NOMO-1 treated with dmso at 0.1 percent for 144 hours (cell line): ENCODE data around the gene HOXB3.
"Not testable (repeated sequence)": the region's sequence is repeated elsewhere in the genome, so short reads cannot be mapped to it uniquely, and the experiment has no call there.

ENCODE experiments used
- DNase-seq: peaks from one replicate; lab custom pipeline; 2025; ENCODE audit not compliant: unreplicated experiment; lab: John Stamatoyannopoulos, UW

HOXB3 gene

DNA sequence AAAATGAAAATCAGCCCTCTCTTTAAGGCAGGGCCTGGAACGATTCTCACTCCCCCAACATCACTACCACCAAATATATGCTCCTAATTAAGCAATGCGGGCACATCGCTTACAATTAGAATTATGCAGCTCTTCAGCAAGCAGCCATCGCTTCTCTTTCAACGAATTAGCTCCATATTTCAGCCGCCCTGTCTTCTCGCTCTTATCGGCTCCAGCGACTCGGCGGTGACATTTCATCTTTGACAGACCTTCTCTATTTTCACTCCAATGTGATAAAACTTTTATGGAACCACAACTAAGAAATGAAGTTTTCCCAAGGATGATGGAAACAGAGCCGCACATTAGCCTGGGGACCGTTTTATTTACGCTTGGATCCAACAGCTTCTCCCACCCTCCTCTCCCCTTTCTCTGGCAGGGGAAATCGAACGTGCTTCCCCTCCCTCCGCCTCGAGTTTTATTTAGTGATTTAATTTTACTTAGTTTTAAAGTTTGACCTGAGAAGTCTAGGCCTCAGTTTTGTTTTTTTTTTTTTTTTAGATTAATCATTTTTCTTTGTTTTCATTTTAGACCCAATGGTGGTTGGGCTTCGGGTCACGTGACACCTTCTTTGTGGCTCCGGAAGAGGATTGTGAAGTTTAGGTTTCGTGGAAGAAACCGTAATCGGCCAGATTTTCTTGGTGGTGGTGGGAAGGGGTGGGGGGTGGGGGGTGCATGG lies 42.1 kb downstream of the HOXB3 start:
- no peak for DNase-seq

GRCh38 chr17:48546924-48547807 lies 42.9 kb downstream of the HOXB3 start:
- no peak for DNase-seq

- DNase-seq: no peak
These were observed 43.7 kb downstream of the HOXB3 start for GRCh38 chr17:48546137-48546923.

- no peak for DNase-seq
These were observed 44.5 kb downstream of the HOXB3 start for GRCh38 chr17:48545539-48545938.

DNA sequence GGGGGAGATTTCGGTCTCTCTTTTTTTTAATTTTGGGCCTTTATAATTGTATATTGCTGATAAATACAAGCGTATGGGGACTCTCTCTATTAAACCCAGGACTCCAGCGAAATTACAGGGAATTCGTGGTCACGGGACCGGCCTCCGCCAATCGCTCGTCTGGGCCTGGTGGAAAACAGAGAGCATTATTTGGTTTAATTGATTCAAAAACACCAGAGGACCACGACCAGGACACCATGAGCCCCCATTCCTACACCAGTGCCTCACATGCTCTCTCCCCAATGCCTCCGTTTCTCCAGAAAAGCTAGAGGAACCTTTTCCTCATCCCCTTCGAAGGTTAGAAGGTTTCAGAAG lies 45.0 kb downstream of the HOXB3 start, which contains the start of gene HOXB2:
TSS of gene HOXB2 (minus strand) at position 88 of the 354 bp plus-strand sequence. CDS start 198 bp downstream, outside the sequence.
- no peak for DNase-seq

- no peak for DNase-seq
These were observed 45.6 kb downstream of the HOXB3 start for GRCh38 chr17:48544349-48545021.

- DNase-seq: no peak
These were observed 46.1 kb downstream of the HOXB3 start for GRCh38 chr17:48543854-48544348.

DNA sequence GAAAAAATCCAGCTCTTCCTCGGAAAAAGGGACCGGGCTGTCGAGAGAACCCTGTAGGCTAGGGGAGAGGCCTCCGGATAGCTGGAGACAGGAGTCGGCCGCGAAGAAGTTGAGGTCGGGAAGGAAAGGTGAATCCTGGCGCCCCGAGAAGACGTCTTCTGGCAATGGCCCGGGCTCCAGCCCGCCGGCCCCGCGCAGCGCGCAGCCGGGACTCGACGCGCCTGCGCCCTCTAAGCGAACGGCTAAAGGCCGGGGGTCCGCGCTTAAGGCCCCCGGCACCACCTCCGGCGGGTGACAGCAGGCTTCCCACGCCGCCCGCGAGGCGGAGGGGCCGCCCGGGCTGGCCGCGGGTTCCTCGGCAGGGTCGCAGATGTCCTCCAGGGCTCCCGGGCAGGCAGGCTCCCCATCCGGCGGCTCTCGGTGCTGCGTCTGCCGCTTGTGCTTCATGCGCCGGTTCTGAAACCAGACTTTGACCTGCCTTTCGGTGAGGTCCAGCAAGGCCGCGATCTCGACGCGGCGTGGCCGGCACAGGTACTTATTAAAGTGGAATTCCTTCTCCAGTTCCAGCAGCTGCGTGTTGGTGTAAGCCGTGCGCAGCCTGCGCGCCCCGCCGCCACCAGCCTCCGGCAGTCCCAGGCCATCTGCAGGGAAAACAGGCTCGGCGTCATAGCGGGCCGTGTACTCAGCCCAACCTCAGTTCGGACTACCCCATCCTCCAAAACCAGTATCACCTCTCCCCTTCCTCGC lies 46.8 kb downstream of the HOXB3 start:
- no peak for DNase-seq

DNA sequence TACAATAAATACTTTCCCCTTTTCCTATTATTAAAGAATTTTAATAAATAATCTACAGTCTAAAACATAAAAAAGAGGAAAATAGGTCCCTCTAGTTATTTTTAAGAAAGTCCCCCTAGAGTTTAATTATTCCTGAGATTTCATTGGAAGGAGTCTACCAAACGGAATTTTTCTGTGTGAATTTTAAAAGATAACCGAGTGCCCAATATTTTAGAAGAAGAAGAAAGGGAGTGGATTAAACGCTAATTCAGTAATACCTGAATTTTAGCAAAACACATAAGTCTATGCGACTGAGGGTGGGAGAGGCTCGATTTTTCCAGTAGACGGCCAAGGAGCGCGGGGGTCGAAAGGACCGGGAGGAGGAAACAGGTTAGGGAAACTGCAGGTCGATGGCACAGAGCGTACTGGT lies 47.3 kb downstream of the HOXB3 start:
- no peak for DNase-seq

DNA sequence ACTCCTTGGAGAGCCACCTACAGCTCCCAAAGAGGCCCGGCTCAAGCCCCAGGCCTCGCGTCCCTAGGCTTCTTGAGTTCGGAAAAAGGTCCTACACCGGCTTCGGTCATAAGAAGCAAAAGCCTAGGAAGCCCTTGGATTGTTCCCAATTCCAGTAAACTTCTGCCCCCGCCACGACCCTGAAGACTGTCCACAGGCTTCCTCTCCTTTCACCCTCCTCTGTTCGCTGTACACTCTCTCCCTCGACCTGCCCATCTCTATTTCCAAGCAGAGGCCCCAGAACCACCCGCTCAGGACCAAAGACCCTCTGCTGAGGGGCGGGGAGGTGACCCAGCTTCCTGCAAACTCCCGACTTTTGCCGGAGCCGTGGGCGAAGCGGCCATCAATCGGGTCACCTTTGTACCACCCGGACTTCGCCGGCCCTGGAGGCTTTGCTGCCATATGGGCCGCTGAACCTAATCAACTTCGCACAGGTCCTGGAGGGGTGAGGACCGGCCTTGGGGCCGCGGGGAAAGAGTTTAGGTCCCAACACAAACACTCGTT lies 47.9 kb downstream of the HOXB3 start:
- DNase-seq: no peak

- DNase-seq: no peak
These were observed 48.4 kb downstream of the HOXB3 start for GRCh38 chr17:48541577-48542113.

DNA sequence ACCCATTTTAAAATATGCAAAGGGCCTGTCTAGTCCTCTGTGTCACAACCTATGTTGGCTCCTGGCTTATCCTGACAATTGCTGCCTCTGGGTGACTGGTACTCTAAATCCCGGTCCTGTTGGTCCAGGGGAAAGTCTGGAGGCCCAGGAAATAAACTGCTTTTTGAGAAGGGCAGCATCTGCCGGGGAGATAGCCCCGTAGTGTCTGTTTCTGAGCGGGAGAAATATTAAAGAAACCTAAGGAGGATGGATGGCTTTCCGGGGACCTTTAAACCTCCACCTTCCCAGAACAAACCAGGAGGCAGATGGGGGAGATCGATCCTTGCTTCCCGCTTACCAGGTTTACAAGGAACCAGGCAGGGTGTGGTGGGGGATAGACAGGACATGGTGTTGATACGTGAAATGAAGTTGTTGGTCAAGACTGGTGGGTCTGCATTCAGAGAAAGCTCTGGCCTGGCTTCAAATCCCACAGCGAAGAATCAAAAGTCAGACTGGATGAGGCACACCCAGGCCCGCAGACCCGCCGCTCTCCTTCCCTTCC lies 48.9 kb downstream of the HOXB3 start:
- no peak for DNase-seq

GRCh38 chr17:48540213-48540612 lies 49.8 kb downstream of the HOXB3 start:
- DNase-seq: no peak

- no peak for DNase-seq
These were observed 50.9 kb downstream of the HOXB3 start for GRCh38 chr17:48539177-48539576.

DNA sequence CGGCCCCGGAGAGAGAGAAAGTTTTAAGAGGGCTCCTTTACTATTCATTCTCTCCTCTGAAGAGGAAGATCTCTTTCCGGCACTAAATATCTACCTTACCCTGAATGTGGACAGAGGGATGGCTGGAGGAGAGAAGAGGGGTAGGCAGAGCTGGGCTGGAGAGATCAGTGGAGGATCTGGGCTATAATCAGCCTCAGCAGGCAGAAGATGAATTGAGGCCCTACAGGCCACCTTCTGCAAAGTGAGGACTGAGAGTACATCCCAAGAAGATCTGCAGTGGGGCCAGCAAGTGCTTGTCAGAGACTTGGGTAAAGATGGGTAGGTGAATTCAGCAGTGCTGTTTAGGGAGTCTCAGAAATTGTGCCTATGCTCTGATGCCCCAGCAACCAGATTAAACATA lies 52.7 kb downstream of the HOXB3 start:
- no peak for DNase-seq

DNA sequence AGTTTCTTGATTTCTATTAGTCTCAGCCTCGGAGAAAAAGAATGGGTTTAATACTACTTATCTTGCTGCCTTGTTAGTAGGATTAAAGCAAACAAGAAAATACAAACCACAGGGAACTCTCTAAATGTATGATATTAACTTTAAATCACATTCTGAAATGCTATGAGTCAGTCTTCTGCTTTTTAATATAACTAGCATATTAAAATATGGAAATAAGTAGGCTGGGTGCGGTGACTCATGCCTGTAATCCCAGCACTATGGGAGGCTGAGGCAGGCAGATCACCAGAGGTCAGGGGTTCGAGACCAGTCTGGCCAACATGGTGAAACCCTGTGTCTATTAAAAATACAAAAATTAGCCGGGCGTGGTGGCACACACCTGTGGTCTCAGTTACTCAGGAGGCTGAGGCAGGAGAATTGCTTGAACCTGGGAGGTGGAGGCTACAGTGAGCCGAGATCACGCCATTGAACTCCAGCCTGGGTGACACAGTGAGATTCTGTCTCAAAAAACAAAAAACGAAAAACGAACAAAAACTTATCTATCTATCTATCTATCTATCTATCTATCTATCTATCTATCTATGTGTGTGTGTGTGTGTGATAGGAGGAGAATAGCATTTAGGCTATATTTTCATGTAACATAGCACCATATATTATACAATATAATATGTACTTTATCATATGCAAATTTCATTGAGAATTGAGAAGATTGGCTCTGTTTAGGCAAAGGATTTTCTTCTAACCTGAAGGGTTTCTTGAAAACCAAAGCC lies 54.1 kb downstream of the HOXB3 start:
- not testable (repeated sequence) for DNase-seq

DNA sequence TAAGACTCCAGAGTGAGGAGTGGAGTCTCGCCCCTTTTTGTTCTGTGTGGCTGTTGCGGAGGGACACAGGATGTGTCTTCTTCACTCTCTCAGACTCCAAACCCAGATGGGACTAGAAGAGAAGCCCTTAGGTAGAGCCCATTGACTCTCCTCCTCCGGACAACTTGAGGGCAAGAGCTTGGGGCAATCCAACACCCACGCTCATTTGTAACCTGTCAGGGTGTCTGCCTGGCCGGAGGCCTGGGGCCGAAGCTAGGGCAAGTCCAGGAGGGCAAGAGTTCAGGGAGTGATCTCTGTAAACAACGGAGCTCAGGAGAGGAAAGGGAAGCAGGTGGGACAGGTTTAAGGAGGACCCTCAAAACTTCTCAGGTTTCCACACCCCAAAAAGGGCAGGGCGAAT lies 57.8 kb downstream of the HOXB3 start:
- no peak for DNase-seq

- no peak for DNase-seq
These were observed 59.2 kb downstream of the HOXB3 start, which contains the start of gene HOXB1 for GRCh38 chr17:48530887-48531272. Gene HOXB1 (minus strand): TSS chr17:48531011. CDS start chr17:48530904, 107 bp downstream.
